ENCODE results near the gene TEX2. TPM values are rescaled to one million over a fixed set of nuclear protein-coding genes. Genes with fewer than 3 reads are reported as not detected.

TEX2 gene
- total and polyA plus RNA-seq, 2 experiments from 2014 or later, result 7.5 to 17.7 TPM

DNA sequence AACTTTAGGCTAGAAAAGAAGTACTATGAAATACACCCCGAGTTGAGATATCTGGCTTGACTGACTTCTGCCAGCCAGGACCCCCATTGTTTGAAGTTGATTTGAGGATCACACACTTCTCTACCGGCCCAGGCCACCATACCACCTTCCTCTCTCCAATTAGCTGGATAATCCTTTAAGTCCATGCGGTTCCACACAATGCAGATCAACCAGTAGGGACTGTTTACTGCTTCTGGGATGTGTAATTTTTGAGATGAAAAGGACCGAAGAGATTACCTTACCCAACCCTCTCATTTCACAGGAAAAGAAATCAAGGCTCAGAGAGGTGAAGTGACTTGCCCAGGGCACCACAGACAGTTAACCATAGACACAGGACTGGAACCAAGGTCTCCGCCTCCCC is 153.7 kb downstream of the TEX2 start:
- Mint-ChIP-seq H3K4me1 (peaks cover 10% of the 10 kb centered on the region), H3K36me3 (ENCODE audit: low read depth) (no peaks in the 10 kb centered on the region)

More for the DNA sequence above, 153.7 kb downstream of the TEX2 start:
- Histone ChIP-seq H3K27ac (ENCODE audit: low read depth) (no peak overlapping the region), H3K27me3 (ENCODE audit: insufficient read depth) (no peaks in the 10 kb centered on the region), H4K20me1 (replicated peaks; ENCODE audit: insufficient read depth) (no peaks in the 10 kb centered on the region), H3K79me2 (replicated peaks; ENCODE audit: insufficient read depth) (no peaks in the 10 kb centered on the region), H3K4me1 (ENCODE audit: insufficient read depth) (peaks cover 7% of the 10 kb centered on the region; the same call in 1 of the 2 replicates), H2AFZ (no peak overlapping the region), H3K9me2 (ENCODE audit: insufficient read depth) (peaks cover 4% of the 10 kb centered on the region; the same call in 1 of the 2 replicates), H3K36me3 (ENCODE audit: insufficient read depth) (no peaks in the 10 kb centered on the region), H3K4me3 (no peak overlapping the region), H3K4me2 (no peak overlapping the region), H3F3A (replicated peaks; ENCODE audit: low read depth) (no peaks in the 10 kb centered on the region)
- H3K9me3 Mint-ChIP-seq, result no peaks in the 10 kb centered on the region
- H3K27me3 Mint-ChIP-seq (ENCODE audit: insufficient read depth, low read depth, poor library complexity), result peaks cover 6% of the 10 kb centered on the region
- ATAC-seq (no peak), DNase-seq (ENCODE audit: low spot score) (no peak)
- H3K27ac Mint-ChIP-seq, result no peak overlapping the region
- TF ChIP-seq EZH2 (IDR thresholded peaks at IDR 0.05; ENCODE audit: low read depth, unreplicated experiment) (no peak), EZH2phosphoT487 (IDR thresholded peaks at IDR 0.05; ENCODE audit: unreplicated experiment) (no peak), JUNB (IDR thresholded peaks at IDR 0.05; ENCODE audit: unreplicated experiment) (no peak), NANOG (IDR thresholded peaks at IDR 0.05; ENCODE audit: borderline replicate concordance) (no peak), ETS1 (IDR thresholded peaks at IDR 0.05) (no peak), CTCF (conservative IDR thresholded peaks at IDR 0.05; ENCODE audit: low read depth in 2 of 2) (no peak), ZNF462 (CRISPR knock-in tag; IDR thresholded peaks at IDR 0.05) (no peak)
- no peak overlapping the region for H3K4me3 Mint-ChIP-seq
